GM12801 (cell line): ENCODE results near the gene ANO1.

Source experiments
- TF ChIP-seq, protein P1 (sequence below): IDR thresholded peaks from one replicate; pipeline ENCODE4 v1.5.1; 2011; ENCODE audit warnings: control low read depth; ENCODE audit not compliant: insufficient read length; ENCODE audit errors: extremely low read depth

Gene ANO1

DNA sequence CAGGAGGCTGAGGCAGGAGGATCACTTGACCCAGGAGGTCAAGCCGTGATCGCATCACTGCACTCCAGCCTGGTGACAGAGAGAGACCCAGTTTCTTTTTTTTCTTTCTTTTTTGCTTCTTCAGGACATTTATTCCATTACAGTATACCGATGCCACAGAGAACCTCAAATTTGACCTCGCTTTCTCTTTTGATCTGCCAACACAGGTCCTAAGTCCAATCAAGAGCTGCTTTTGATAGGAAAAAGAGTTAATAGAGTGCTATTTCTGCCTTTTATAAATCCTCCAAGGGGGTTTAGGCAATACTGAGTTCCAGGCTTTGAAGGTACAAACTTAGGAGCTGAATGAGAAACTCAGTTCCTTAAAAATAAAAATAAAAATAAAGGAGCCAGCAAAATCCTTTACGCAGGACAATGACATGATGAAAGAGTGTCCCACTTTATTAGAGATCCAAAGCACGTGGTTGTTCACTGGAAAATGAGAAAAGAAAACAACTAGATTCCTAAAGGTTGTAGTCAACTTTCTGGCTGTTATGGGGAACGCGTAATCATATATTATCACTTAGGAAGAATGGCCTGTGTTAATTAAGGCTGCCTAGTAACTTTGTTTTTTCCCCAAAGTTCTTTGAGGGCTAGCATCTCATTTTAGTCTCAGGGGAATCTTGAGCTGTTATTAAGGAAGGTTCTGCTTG is 152.2 kb downstream of the ANO1 start:
- TF ChIP-seq, protein P1, sequence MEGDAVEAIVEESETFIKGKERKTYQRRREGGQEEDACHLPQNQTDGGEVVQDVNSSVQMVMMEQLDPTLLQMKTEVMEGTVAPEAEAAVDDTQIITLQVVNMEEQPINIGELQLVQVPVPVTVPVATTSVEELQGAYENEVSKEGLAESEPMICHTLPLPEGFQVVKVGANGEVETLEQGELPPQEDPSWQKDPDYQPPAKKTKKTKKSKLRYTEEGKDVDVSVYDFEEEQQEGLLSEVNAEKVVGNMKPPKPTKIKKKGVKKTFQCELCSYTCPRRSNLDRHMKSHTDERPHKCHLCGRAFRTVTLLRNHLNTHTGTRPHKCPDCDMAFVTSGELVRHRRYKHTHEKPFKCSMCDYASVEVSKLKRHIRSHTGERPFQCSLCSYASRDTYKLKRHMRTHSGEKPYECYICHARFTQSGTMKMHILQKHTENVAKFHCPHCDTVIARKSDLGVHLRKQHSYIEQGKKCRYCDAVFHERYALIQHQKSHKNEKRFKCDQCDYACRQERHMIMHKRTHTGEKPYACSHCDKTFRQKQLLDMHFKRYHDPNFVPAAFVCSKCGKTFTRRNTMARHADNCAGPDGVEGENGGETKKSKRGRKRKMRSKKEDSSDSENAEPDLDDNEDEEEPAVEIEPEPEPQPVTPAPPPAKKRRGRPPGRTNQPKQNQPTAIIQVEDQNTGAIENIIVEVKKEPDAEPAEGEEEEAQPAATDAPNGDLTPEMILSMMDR: no peak

- TF ChIP-seq, protein P1: no peak
Measured at GRCh38 chr11:70230840-70231710, 153.0 kb downstream of the ANO1 start.

- TF ChIP-seq, protein P1: no peak
Measured at GRCh38 chr11:70233034-70233433, 154.9 kb downstream of the ANO1 start.

GRCh38 chr11:70233511-70233934 is 155.4 kb downstream of the ANO1 start:
- TF ChIP-seq, protein P1: no peak

- TF ChIP-seq, protein P1: no peak
Measured at GRCh38 chr11:70233962-70234361, 155.8 kb downstream of the ANO1 start.
